Measurements from ENCODE around the gene TLX3.
"Not testable (repeated sequence)": the region's sequence is repeated elsewhere in the genome, so short reads cannot be mapped to it uniquely, and the experiment has no call there.

The TLX3 gene

DNA sequence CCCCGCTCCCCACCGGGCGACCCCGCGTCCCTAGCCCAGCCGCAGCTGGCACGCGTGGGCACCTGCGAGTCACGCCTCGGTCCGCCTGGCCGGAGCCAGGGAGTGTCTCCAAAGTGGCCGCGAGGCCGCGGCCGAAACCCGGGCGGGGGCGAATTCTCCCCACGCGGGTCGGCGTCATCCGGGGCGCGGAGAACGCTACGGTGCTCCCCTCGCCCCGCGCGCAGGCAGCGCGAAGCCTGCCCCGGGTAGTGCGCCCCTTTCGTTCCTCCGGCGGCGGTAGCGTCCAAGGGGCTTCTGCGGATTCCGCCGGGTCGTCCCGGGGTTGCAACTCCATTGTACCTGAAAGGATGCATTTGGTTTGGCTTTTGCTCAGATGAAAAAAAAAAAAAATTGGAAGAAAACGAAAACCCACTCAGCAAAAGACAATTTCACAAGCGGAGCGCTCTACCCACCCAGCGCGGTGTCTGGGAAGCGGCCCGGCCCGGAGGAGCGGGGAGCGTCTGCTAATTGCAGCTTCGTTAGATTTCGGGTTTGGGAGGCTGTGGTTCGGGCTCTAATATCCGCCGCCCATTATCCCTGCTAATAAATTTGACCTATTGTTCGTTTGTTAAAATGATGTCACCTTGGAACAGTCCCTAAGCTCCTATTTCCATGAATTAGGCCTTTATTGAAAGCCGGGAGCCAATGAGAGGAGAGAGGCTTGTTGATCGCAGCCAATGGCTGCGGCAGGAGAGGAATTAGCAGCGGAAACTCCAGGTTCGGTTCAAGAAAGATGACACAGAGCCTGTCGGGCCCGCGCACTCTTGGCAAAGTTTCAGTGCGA, at the start of gene TLX3:
TSS of gene TLX3 (plus strand) at position 796 of the 823 bp plus-strand sequence. CDS start 118 bp downstream, outside the sequence.
- DNase-seq, result peak; percentile 54

DNA sequence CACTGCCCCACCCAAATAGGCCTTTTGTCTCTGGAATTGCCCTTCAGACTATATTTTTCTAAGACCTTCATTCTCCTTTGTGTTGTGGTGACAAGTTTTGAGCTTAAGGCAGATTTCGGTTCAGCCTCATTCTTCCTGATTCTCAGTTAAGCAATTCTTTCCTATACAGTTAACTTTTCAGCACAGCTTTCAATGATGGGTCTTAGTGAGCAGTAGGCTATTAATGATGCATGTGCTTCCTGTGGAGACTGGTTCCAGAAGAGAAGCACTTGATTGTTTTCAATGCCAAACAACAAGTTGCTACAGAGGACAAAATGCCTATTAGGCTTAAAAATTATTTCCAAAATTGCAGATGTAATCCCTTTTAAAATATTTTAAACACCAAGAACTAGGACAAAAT, 47.7 kb upstream of the TLX3 start:
- DNase-seq, result no peak

GRCh38 chr5:171261904-171262303, 47.1 kb upstream of the TLX3 start:
- DNase-seq, result no peak

DNA sequence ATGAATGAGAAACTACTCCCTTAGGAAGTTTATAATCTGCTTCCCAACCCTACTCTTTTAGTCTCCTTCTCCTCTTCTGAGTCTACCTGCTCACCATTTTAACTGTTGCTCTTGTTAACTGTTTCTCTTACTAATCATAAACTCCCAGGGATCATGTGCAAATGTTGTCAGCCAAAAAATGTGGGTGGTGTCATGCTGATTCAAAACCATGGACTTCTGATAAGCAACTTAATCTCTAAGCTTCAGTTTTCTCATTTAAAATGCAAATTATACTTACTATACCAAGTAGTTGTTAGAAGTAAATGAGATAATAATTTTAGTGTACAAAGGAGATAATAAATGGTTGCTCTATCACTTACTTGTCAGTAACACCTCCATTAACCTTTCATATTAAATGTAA, 45.9 kb upstream of the TLX3 start:
- no peak for DNase-seq

- DNase-seq, result no peak
These were observed 44.2 kb upstream of the TLX3 start for GRCh38 chr5:171264843-171265242.

DNA sequence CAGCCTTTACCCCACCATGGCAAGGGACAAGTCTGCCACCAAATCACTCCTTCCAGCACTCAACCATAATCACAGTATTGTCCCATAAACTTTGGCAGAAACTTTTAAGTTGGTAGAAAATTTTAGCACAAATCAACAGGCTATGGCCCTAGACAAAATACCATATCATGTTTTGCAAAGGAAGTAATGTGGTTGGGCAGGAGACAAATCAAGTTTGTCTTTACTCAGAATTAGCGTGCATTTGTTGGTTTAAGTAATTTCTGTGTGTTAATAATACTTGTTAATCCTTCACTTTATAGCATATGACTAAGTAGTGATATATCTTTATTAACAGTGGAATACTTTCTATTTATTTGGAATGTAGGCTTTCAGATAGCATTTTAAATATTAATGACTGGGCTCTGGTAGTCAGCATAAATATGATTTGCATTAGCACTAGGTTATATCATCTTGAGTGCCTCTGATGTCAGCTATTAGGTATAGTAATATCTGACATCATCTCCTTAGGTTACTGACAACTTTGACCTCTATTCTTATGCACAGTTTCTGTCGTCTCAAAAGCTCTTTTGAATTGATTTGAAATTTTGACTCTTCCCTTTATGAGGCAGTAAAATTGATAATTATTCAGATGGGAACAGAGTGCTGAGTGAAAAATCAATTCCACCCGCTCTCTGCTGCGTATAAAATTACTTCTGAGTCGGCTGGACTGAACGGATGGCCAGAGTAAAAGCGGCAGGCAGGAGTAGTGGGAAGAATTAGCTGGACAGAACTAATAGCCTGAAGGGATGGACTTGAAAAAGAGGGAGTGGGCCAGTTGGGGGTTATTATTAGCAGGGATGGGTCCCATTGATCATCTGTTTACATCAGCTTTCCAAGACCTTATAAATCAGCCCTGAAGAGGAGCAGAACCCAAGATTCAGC, 40.1 kb upstream of the TLX3 start:
- DNase-seq, result no peak

- peak; percentile 84 for DNase-seq
These were observed 39.3 kb upstream of the TLX3 start for GRCh38 chr5:171269717-171270116.

GRCh38 chr5:171270136-171270535, 38.9 kb upstream of the TLX3 start:
- DNase-seq, result peak; percentile 15

DNA sequence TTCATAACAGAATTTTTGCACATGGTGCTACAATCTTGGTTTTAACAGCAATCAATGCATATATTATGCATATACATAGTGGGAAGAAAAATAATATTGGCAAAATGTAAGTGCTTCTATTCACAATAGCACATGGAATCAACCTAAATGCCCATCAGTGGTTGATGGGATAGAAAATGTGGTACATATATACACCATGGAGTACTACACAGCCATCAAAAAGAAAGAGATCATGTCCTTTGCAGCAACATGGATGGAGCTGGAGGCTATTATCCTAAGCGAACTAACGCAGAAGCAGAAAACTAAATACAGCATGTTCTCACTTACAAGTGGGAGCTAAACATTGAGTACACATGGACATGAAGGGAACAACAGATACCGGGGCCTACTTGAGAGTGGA, 37.2 kb upstream of the TLX3 start:
- DNase-seq, result no peak

GRCh38 chr5:171272996-171273970, 35.8 kb upstream of the TLX3 start:
- peak; percentile 48 for DNase-seq

DNA sequence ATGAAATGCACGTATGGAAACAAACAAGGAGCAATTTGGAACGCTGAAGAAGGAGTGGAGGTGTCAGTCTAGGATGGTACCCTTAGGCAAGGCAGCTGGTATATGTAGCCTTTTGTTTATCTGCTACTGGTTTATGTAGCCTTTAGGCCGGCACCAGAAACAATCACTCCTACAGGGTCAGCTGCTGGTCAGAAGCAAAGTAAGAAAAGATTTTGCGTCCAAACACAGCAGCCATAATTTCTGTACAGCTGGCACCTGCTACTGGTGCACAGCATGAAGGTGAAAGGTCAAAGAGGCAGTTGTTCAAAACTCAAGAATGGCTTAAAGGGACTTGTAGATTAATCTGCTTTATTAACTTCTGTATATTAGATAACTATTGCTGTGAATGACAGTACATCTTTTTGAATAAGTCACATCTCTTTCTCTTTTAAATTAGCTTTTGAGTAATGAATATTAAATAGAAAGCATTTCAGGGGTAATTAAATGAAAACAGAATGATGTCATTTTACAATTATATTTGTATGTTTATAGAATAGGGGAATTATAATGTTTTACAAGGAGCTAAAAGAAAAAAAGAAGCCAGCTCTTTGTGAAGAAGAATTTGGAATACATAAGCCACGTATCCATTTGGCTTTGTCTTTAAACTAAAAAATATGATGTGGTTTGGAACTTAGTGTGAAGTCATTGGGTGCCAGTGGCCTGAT, 33.1 kb upstream of the TLX3 start:
- no peak for DNase-seq

GRCh38 chr5:171283753-171284152, 25.3 kb upstream of the TLX3 start:
- DNase-seq, result no peak

DNA sequence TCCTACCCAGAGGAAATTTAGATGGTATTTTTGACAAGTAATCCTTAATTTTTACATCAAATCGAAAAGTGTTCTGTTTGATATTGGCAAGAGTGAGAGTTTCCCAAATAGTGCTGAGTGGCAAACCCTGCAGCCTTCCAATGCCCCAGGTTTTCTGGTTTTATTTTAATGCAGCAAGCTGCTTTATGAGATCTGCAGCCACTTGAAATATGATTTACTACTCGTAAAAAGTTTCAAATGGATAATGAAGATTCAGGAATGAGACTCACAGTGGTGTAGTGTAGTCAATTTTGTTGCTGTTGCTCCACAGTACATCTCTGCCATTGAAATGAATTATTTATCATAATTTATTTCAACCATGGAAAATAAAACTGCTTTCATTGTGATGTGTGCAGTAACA, 23.6 kb upstream of the TLX3 start:
- no peak for DNase-seq

DNA sequence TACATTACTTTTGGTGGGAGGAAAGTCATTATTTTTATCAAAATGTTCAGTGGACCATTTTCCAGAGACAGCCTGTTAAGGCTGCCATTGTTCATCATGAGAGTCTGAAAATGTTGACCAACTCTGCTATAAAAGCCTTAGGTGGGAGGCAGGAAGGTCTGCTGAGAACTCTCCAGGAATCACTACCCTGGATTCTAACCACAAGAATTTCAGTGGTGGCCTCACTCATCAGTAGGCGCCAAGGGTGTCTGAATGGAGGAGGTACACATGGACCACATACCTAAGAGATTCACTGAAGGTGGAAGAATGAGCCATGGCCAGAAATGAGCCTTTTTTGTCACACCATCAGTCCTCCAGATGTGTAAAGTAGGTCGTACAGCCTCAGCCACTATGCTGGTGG, 21.0 kb upstream of the TLX3 start:
- DNase-seq, result peak; percentile 58

GRCh38 chr5:171291371-171291770, 17.7 kb upstream of the TLX3 start:
- no peak for DNase-seq

GRCh38 chr5:171295299-171295698, 13.7 kb upstream of the TLX3 start:
- DNase-seq, result peak; percentile 54

- DNase-seq, result no peak
These were observed 13.2 kb upstream of the TLX3 start for GRCh38 chr5:171295801-171296200.

- not testable (repeated sequence) for DNase-seq
These were observed 11.1 kb upstream of the TLX3 start for GRCh38 chr5:171297941-171298340.

DNA sequence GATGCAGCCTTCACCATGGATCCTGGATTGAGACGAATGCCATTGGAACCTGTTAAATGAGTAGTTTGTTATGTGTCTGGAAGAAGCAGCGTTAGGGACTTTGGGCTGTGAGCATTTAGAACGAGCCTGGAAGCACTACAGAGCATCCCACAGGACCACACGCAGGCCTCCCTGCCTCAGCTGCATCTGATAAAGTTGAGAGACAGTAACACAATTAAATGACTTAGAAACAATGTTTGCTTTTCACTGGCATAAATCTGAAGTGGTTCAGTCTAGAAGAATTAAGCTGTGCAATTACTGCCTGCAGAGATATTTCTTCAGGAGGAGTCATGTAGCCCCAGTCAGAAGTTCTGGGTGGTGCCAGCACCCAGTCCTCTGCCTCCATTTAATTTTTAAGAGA, 9.8 kb upstream of the TLX3 start:
- DNase-seq, result no peak

DNA sequence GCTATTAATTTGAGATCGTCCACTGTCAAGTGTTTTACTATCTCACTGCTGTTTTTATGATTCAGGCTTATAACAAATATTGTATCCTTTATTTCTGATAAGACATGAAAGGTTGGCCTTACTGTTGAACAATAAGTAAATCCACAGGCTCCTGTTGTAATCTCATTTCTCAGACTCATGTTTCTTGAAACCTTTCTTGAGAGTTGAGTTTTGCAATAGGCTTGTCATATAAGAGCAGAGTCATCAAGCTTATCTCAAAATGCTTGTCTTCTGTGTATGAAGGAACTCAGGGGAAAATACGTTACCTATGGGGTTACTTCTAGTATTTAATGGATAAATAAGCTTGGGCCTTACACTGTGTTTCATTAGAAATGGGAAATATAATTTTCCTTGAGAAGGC, 9.2 kb upstream of the TLX3 start:
- DNase-seq, result no peak

DNA sequence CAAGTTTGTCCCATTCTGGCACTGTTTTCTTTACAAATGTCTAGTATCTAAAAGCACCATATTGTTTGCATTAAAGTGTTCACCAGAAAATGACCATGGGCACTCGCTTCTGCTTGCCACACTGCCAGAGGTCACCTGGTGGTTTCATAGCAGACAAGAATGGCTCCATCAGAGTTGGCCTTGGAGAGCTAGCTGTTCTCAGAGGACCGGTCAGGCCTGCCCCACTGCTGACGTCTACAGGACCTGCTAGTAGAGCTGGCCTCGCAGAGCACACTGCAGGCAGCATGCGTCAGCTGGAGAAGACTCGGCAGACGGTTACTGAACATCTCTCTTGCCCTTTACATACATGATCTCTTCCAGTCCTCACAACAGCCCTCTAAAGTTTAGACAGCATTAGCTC, 8.7 kb upstream of the TLX3 start:
- DNase-seq, result no peak

- DNase-seq, result no peak
These were observed 2.9 kb upstream of the TLX3 start for GRCh38 chr5:171306166-171306565.

All from fibroblast of skin of right biceps (primary cell).